ENCODE measurements around the gene BAZ2A. TPM values are rescaled to one million over a fixed set of nuclear protein-coding genes. Genes with fewer than 3 reads are reported as not detected.
"Not testable (repeated sequence)": the region's sequence is repeated elsewhere in the genome, so short reads cannot be mapped to it uniquely, and the experiment has no call there.

The BAZ2A gene
- total and polyA plus RNA-seq, 9 donors, result 38.3 to 105 (median 77.5) TPM

DNA sequence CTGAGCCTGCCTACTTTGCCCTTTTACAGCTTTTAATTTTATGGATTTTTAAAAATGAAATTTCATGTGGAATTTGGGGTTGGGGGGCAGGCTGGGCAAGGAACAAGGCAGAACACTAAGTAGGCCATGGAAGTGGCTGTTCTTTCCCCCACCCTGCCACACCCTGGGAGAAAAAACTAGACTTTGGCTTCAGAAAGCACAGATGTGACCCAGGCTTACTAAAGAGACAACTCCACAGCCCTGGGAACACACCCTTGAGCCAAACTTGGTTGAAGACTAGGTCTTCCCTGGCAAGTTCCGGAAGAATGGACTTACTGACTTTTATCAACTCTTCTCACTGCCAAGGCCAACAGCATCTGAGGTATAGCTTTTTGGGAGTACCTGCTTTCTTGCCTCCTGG is 40.3 kb downstream of the BAZ2A start:
- no peaks in the 10 kb centered on the region for H3K36me3 ChIP-seq
- no peak overlapping the region for H3K27ac ChIP-seq
- TF ChIP-seq POLR2A (IDR thresholded peaks at IDR 0.05) (no peak), EP300 (IDR thresholded peaks at IDR 0.05) (no peak)
- TF ChIP-seq, protein P1, sequence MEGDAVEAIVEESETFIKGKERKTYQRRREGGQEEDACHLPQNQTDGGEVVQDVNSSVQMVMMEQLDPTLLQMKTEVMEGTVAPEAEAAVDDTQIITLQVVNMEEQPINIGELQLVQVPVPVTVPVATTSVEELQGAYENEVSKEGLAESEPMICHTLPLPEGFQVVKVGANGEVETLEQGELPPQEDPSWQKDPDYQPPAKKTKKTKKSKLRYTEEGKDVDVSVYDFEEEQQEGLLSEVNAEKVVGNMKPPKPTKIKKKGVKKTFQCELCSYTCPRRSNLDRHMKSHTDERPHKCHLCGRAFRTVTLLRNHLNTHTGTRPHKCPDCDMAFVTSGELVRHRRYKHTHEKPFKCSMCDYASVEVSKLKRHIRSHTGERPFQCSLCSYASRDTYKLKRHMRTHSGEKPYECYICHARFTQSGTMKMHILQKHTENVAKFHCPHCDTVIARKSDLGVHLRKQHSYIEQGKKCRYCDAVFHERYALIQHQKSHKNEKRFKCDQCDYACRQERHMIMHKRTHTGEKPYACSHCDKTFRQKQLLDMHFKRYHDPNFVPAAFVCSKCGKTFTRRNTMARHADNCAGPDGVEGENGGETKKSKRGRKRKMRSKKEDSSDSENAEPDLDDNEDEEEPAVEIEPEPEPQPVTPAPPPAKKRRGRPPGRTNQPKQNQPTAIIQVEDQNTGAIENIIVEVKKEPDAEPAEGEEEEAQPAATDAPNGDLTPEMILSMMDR (IDR thresholded peaks at IDR 0.05), result no peak
- no peaks in the 10 kb centered on the region for H3K9me3 ChIP-seq
- no peaks in the 10 kb centered on the region for H3K4me1 ChIP-seq (ENCODE audit: insufficient read depth)
- H3K27me3 ChIP-seq, result no peaks in the 10 kb centered on the region
- H3K4me3 ChIP-seq, result no peak overlapping the region
- intact Hi-C loops (cut with DNase I), result loop anchor here in 1 of 4 donors (5.0 kb wide), 1 partner anchor 77 kb away; no protein-coding TSS in a partner anchor
- no peak for DNase-seq
- 75 to 100% (median 92%) methylated on average over 1 of the region's 1 CpG for WGBS, 3 donors

DNA sequence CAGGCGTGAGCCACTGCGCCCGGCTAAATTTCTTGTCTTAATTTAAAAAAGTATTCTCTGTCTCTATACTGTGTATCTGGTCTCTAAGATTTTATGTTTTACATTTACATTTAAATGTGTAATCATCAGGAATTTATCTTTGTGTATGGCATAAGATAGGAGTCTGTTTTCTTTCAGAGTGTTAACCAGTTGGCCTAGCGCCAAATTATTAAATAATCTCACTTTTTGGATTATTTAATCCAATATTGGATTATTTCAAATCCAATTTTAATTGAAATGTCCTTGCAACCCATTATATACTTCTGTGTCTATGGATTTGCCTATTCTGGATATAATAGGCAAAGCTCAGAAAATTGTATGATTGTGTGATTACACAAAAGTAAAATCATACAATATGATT is 45.0 kb downstream of the BAZ2A start:
- 77 to 80% (median 79%) methylated on average over 4 of the region's 4 CpGs for WGBS, 3 donors
- no peaks in the 10 kb centered on the region for H3K36me3 ChIP-seq
- H3K27me3 ChIP-seq, result no peaks in the 10 kb centered on the region
- H3K4me1 ChIP-seq (ENCODE audit: insufficient read depth), result peaks cover 6% of the 10 kb centered on the region
- intact Hi-C loops (cut with DNase I), result loop anchor here in 1 of 4 donors (5.0 kb wide), 1 partner anchor 73 kb away; no protein-coding TSS in a partner anchor
- no peak for DNase-seq
- H3K4me3 ChIP-seq, result no peak overlapping the region
- no peak overlapping the region for H3K27ac ChIP-seq
- TF ChIP-seq POLR2A (IDR thresholded peaks at IDR 0.05), result no peak
- TF ChIP-seq, protein P1 (IDR thresholded peaks at IDR 0.05), result no peak
- TF ChIP-seq EP300 (IDR thresholded peaks at IDR 0.05), result no peak
- no peaks in the 10 kb centered on the region for H3K9me3 ChIP-seq

GRCh38 chr12:56581418-56582145 is 48.5 kb downstream of the BAZ2A start:
- no peaks in the 10 kb centered on the region for H3K27me3 ChIP-seq
- TF ChIP-seq POLR2A (IDR thresholded peaks at IDR 0.05) (no peak), EP300 (IDR thresholded peaks at IDR 0.05) (no peak)
- TF ChIP-seq, protein P1 (IDR thresholded peaks at IDR 0.05), result no peak
- intact Hi-C loops (cut with DNase I), result no loop called here
- peaks cover 6% of the 10 kb centered on the region for H3K4me1 ChIP-seq (ENCODE audit: insufficient read depth)
- peak overlapping the region in 1 of 2 donors; percentile 11 for H3K27ac ChIP-seq
- peak in 4 of 5 donors; percentile 46 to 83 (median 71) for DNase-seq
- no peaks in the 10 kb centered on the region for H3K9me3 ChIP-seq
- no peaks in the 10 kb centered on the region for H3K36me3 ChIP-seq
- 38 to 45% (median 38%) methylated on average over 10 of the region's 10 CpGs for WGBS, 3 donors
- H3K4me3 ChIP-seq, result no peak overlapping the region

DNA sequence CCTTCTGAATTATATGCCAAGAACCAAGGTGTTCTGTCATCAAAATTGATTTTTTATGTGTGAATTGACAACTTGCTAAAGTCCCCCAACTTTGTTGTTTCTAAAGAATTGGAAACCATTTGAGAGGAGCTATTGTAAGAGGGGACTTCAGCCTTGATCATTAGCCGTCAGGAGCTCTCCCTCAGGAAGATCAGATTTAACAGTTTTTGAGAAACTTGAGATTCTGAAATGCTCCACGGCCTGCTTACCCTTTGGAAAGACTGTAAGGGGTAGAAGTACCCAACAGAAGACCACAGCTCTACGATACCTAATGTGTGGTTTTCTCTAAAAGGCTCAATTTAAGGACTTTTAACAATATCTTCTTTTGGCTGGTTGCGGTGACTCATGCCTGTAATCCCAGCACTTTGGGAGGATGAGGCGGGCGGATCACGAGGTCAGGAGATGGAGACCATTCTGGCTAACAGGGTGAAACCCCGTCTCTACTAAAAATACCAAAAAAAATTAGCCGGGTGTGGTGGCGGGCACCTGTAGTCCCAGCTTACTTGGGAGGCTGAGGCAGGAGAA is 51.1 kb downstream of the BAZ2A start:
- Histone ChIP-seq H3K4me1 (ENCODE audit: insufficient read depth) (peaks cover 6% of the 10 kb centered on the region), H3K27me3 (no peaks in the 10 kb centered on the region), H3K9me3 (no peaks in the 10 kb centered on the region), H3K36me3 (no peaks in the 10 kb centered on the region), H3K27ac (no peak overlapping the region), H3K4me3 (no peak overlapping the region)
- TF ChIP-seq EP300 (IDR thresholded peaks at IDR 0.05) (no peak), POLR2A (IDR thresholded peaks at IDR 0.05) (no peak)
- TF ChIP-seq, protein P1 (IDR thresholded peaks at IDR 0.05), result no peak
- WGBS, 3 donors, result 90 to 95% (median 93%) methylated on average over 10 of the region's 10 CpGs
- no peak for DNase-seq
- intact Hi-C loops (cut with DNase I), result no loop called here

GRCh38 chr12:56577248-56577647 is 52.9 kb downstream of the BAZ2A start:
- DNase-seq; H3K36me3 ChIP-seq; H3K9me3 ChIP-seq; H3K4me1 ChIP-seq (ENCODE audit: insufficient read depth); H3K4me3 ChIP-seq; H3K27ac ChIP-seq; H3K27me3 ChIP-seq; intact Hi-C loops (cut with DNase I): not testable (repeated sequence)
- 86 to 92% (median 89%) methylated on average over 7 of the region's 7 CpGs for WGBS, 3 donors

Measured in ovary (tissue), 9 donors.